ENCODE results near the gene OSER1. TPM values are rescaled to one million over a fixed set of nuclear protein-coding genes. Genes with fewer than 3 reads are reported as not detected.
"Not testable (repeated sequence)": the region's sequence is repeated elsewhere in the genome, so short reads cannot be mapped to it uniquely, and the experiment has no call there.

OSER1 gene
- total RNA-seq, 4 donors from 2014 or later: 16.1 to 62.2 (median 25.0) TPM

DNA sequence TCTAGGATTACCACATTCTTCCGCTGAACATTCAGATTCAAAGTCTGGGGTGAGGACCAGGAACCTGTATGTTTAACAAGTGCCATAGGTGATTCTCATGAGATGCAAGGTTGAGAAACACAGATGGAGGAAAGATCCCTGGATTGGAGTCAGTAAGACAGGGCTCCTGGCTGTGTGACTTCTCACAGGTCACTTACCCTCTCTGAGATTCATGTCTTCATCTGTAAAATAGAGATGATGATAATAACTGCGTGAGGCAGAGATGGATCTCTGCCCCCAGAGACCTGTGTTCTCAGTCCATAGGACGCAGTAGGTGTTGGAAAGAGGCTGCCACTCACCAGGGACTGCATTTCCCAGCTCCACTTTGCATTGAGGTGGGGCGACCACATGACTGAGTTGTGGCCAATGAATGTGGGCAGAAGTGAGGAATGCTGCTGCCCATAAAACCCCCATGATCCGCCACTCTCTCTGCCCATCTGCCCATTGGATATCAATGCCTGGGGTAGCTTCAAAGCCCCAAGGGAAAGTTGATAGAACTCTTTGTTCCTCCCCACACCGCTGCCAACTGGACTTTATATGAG lies 23.0 kb upstream of the OSER1 start:
- WGBS, 2 donors: 81 to 90% methylated on average over 5 to 6 of the region's 6 CpGs
- no peak overlapping the region for H3K27ac ChIP-seq
- intact Hi-C loops (cut with DNase I): no loop called here
- H3K9me3 ChIP-seq: no peaks in the 10 kb centered on the region
- H3K4me3 ChIP-seq: no peak overlapping the region
- no peaks in the 10 kb centered on the region for H3K27me3 ChIP-seq
- no peaks in the 10 kb centered on the region for H3K4me1 ChIP-seq
- TF ChIP-seq POLR2A (IDR thresholded peaks at IDR 0.05): no peak
- TF ChIP-seq, protein P1, sequence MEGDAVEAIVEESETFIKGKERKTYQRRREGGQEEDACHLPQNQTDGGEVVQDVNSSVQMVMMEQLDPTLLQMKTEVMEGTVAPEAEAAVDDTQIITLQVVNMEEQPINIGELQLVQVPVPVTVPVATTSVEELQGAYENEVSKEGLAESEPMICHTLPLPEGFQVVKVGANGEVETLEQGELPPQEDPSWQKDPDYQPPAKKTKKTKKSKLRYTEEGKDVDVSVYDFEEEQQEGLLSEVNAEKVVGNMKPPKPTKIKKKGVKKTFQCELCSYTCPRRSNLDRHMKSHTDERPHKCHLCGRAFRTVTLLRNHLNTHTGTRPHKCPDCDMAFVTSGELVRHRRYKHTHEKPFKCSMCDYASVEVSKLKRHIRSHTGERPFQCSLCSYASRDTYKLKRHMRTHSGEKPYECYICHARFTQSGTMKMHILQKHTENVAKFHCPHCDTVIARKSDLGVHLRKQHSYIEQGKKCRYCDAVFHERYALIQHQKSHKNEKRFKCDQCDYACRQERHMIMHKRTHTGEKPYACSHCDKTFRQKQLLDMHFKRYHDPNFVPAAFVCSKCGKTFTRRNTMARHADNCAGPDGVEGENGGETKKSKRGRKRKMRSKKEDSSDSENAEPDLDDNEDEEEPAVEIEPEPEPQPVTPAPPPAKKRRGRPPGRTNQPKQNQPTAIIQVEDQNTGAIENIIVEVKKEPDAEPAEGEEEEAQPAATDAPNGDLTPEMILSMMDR (IDR thresholded peaks at IDR 0.05): no peak
- DNase-seq: no peak
- H3K36me3 ChIP-seq: no peaks in the 10 kb centered on the region

DNA sequence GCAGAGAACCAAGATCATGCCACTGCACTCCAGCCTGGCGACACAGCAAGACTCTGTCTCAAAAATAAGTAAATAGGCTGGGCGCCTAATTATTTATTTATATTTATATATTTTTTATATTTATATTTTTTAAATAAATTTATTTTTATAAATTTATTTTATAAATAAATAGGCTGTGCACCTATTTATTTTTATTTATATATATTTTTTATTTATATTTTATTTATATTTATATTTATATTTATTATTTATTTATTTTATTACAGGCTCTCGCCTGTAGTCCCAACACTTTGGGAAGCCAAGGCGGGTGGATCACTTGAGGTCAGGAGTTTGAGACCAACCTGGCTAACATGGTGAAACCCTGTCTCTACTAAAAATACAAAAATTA lies 21.9 kb upstream of the OSER1 start:
- WGBS, 2 donors: 85 to 98% methylated on average over 3 to 4 of the region's 4 CpGs

DNA sequence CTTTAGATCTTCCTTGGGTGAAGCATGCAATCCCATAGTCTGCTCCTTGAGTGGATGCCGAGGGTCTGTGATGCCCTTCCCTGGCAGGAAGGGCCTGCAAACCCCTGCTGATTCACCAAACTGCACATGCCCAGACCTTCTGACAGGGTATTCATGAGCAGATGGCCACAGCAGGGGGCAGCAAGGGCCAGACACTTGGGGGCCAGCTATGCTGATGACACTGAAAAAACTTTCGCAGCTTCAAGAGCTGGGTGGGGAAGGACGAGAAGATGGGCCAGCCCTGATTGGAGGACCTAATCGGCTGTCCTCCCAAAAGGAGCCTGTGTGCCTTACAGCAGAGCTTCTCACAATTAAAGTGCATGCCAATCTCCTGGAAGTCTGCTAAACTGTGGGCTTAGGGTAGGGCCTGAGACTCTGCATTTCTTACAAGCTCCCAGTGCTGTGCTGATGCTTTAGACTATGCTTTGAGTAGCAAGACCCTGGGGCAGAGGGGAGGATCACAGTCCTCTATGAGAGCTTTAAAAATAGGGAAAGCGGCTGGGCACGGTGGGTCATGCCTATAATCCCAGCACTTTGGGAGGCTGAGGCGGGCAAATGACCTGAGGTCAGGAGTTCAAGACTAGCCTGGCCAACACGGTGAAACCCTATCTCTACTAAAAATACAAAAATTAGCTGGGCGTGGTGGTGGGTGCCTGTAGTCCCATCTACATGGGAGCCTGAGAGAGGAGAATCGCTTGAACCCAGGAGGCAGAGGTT lies 21.3 kb upstream of the OSER1 start:
- intact Hi-C loops (cut with DNase I): no loop called here
- Histone ChIP-seq H3K36me3 (no peaks in the 10 kb centered on the region), H3K27ac (no peak overlapping the region), H3K4me3 (no peak overlapping the region), H3K4me1 (no peaks in the 10 kb centered on the region), H3K27me3 (no peaks in the 10 kb centered on the region), H3K9me3 (no peaks in the 10 kb centered on the region)
- 61 to 86% methylated on average over 7 to 9 of the region's 10 CpGs for WGBS, 2 donors
- TF ChIP-seq, protein P1 (IDR thresholded peaks at IDR 0.05): no peak
- no peak for TF ChIP-seq POLR2A (IDR thresholded peaks at IDR 0.05)
- no peak for DNase-seq

More for the DNA sequence above, 21.9 kb upstream of the OSER1 start:
- intact Hi-C loops (cut with DNase I); H3K4me3 ChIP-seq; DNase-seq; H3K36me3 ChIP-seq; H3K27me3 ChIP-seq; H3K9me3 ChIP-seq; H3K4me1 ChIP-seq; H3K27ac ChIP-seq: not testable (repeated sequence)

DNA sequence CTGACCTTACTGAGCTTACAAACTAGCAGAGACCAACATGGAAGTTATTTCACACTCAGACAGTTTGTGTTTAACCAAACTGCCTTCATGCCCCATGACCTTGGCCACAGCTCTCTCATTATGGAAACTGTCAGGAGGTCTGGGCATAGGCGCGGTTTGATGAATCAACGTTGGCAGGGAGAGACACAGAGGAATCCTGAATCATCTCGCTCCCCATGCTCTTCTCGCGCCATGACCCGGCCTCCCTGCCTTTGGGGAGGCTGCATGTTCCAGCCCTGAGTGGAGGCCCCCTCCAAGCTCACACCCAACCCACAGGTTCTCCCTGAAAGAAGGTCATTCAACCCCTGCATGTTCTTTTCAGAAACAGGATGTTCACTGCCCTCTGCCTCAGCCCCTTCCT lies 20.6 kb upstream of the OSER1 start:
- 59 to 91% methylated on average over 6 to 7 of the region's 7 CpGs for WGBS, 2 donors

DNA sequence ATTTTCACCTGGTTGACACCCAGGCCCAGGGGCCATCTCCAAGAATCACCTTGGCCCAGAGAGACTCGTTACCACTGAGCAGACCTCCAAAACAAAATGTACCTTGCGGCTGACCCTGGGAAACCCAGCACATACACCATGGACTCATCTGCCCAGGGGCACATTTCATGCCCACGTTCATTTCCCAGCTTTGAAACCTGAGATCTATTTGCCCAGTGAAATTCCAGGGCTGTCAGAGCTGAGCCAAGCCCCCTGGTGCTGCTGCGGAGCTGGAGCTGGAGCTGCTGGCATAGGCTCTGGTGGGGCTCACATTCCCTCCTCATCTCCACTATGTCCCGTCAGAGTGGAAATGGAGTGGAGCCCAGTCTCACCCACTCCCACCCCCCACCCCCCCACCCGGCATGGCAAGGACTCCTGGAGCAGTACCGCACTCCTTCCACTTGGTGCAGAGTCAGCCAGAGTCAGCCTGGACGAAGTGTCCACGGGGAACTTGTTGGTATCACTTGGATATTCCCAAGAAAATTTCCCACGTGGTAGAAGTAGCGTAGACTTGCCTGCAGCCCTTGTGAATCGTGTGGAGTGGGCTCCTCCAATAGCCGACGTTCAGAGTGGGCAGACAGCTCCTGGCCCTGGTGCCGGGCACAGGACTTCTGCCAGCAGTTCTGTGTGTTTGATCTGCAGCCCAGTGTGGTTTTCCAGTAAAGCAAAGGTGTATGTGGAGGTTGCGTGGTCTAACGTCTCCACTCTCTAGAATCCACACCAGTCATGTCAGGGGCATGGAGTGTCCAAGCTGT lies 18.1 kb upstream of the OSER1 start:
- Histone ChIP-seq H3K27ac (no peak overlapping the region), H3K9me3 (no peaks in the 10 kb centered on the region), H3K4me1 (no peaks in the 10 kb centered on the region), H3K27me3 (no peaks in the 10 kb centered on the region), H3K4me3 (no peak overlapping the region), H3K36me3 (no peaks in the 10 kb centered on the region)
- no peak for DNase-seq
- TF ChIP-seq, protein P1 (IDR thresholded peaks at IDR 0.05): no peak
- TF ChIP-seq POLR2A (IDR thresholded peaks at IDR 0.05): no peak
- 64 to 76% methylated on average over 4 to 8 of the region's 17 CpGs for WGBS, 2 donors
- intact Hi-C loops (cut with DNase I): no loop called here

More for the DNA sequence above, 20.6 kb upstream of the OSER1 start:
- Histone ChIP-seq H3K27ac (no peak overlapping the region), H3K36me3 (no peaks in the 10 kb centered on the region), H3K9me3 (no peaks in the 10 kb centered on the region), H3K4me3 (no peak overlapping the region), H3K27me3 (no peaks in the 10 kb centered on the region), H3K4me1 (no peaks in the 10 kb centered on the region)
- intact Hi-C loops (cut with DNase I): no loop called here
- no peak for DNase-seq
- TF ChIP-seq POLR2A (IDR thresholded peaks at IDR 0.05): no peak
- TF ChIP-seq, protein P1 (IDR thresholded peaks at IDR 0.05): no peak
